Activated CD8-positive, alpha-beta memory T cell treated with anti-CD3 and anti-CD28 coated beads for 48 hours (primary cell): ENCODE data around the gene SCNN1G.
"Not testable (repeated sequence)": the region's sequence is repeated elsewhere in the genome, so short reads cannot be mapped to it uniquely, and the experiment has no call there.

Source experiments
- DNase-seq, 3 experiments: peaks; one replicate each; pipeline ENCODE4 v3.0.0-alpha.2; 2020; ENCODE audit warnings: low read depth in 2 of 3, low spot score in 2 of 3

The SCNN1G gene

DNA sequence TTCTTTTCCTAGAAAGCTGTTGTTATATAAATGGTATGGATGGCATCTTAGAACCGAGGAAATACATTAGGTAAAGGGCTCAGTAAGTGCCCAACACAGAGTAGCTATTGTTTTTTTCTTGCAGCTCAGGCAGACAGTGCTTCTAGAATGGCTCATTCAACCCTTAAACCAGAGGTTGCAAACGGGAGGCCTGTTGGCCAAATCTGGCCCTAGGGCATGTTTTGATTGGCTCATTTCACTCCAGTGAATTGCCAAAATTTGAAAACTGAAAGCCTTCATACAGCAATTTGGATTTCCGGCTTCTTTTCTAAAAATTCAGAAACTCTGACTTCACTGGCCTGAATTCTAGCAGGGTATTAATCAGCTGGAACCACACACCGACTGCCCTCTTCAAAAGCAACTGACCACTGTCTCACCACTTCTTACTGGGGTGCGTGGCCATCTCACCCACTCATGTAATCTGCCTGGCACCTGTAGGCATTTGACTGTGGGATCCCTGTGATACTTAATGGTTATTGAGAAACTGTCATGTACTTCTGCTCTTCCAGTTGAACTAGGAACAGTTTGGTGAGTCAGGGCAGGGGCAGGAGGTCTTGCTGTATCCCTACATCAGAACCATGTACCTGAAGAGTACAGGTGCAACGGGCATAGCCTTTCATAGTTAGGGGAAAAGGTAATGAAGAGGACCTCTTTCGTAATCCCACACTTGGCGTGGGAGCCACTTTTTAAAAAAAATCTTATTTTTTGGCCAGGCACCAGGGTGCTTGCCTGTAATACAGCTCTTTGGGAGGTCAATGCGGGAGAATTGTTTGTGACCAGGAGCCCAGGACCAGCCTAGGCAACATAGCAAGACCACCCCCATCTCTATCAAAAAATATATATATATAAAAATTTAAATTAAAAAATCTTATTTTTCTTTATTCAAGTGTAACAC lies 66.0 kb downstream of the SCNN1G start:
- no peak for DNase-seq

DNA sequence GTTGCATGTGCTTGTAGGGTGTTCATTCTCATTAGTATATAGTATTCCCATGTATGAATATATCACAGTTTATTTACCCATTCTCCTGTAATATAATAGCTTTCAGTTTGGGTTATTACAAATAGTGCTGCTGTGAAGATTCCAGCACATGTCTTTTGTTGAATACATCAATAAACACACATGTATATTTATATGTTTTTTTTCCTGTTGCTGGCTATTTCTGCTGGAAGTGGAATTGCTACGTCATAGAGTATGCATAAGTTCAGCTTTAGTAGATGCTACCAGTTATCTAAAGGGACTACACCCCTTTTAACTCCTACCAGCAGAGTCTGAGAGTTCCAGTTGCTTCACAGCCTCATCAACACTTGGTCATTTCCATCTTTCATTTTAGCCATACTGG lies 67.3 kb downstream of the SCNN1G start:
- DNase-seq: no peak

- DNase-seq: no peak
Measured at GRCh38 chr16:23252310-23252709, 69.8 kb downstream of the SCNN1G start.

DNA sequence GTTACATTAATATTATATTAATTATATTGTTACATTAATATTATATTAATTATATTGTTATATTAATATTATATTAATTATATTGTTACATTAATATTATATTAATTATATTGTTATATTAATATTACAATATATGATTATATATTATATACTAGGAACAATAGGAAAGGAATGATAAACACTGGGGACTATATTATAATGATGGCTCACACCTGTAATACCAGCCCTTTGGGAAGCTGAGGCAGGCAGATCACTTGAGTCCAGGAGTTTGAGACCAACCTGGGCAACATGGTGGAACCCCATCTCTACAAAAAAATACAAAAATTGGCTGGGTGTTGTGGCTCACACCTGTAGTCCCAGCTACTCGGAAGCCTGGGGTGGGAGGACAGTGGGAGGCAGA lies 71.1 kb downstream of the SCNN1G start:
- DNase-seq: not testable (repeated sequence)

- DNase-seq: no peak
Measured at GRCh38 chr16:23254338-23254737, 71.8 kb downstream of the SCNN1G start.

GRCh38 chr16:23255000-23255399 lies 72.5 kb downstream of the SCNN1G start:
- no peak for DNase-seq

DNA sequence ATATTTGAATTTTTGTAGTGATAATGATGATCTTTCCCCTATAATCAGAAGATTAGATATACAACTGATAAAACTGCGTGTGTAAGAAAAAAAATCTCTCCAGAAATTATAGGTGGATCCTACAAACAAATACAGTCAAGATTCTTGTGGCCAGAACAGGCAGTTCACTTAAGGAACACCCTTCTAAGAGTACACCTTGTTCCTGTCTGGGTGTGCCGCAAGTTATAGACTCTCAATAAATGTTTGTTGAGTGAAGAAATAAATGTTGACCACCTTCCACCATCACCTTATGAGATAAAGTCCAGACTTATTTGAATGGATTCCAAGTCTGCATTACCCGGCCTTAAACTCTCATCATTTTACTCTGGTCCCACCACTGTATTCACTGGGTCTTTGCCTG lies 73.9 kb downstream of the SCNN1G start:
- DNase-seq: no peak

GRCh38 chr16:23257682-23258081 lies 75.1 kb downstream of the SCNN1G start:
- no peak for DNase-seq

DNA sequence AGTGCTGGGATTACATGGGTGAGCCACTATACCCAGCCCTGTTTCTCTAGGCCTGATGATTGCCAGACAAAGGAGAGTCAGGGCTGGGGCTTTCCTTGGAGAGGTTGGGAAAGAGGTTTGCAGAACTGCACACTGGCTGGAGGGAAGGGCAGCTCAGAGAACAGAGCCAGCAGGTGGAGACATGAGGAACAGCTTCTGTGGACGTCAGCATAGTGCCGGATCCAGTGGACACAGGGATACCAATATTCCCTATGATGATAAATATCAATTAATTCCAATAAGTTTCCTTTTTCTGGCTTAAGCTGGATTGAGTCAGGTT lies 76.3 kb downstream of the SCNN1G start:
- no peak for DNase-seq
